ENCODE results near the gene CACNA1C.

The CACNA1C gene

GRCh38 chr12:2687726-2688125, 634.9 kb downstream of the CACNA1C start:
- no peak for DNase-seq

DNA sequence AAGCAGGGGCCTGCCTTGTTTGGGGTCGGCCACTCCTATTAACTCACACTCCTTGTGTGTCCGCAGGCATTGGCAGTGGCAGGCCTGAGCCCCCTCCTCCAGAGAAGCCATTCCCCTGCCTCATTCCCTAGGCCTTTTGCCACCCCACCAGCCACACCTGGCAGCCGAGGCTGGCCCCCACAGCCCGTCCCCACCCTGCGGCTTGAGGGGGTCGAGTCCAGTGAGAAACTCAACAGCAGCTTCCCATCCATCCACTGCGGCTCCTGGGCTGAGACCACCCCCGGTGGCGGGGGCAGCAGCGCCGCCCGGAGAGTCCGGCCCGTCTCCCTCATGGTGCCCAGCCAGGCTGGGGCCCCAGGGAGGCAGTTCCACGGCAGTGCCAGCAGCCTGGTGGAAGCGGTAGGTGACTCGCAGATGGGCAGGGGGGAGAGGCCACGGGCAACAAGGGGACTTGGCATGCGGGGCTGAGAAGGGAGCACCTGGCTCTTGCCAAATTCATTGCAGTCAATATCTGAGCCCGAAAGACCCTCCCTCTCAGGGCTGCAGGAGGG, 635.7 kb downstream of the CACNA1C start:
- no peak for DNase-seq

- no peak for DNase-seq
These were observed 636.6 kb downstream of the CACNA1C start for GRCh38 chr12:2689393-2689792.

- DNase-seq = no peak
These were observed 637.1 kb downstream of the CACNA1C start for GRCh38 chr12:2689879-2690278.

GRCh38 chr12:2690348-2691005, 637.7 kb downstream of the CACNA1C start:
- DNase-seq = no peak

DNA sequence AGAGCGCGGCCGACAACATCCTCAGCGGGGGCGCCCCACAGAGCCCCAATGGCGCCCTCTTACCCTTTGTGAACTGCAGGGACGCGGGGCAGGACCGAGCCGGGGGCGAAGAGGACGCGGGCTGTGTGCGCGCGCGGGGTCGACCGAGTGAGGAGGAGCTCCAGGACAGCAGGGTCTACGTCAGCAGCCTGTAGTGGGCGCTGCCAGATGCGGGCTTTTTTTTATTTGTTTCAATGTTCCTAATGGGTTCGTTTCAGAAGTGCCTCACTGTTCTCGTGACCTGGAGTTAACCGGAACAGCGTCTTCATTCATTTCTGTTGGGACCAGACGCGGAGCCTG, 638.2 kb downstream of the CACNA1C start:
- DNase-seq = no peak

DNA sequence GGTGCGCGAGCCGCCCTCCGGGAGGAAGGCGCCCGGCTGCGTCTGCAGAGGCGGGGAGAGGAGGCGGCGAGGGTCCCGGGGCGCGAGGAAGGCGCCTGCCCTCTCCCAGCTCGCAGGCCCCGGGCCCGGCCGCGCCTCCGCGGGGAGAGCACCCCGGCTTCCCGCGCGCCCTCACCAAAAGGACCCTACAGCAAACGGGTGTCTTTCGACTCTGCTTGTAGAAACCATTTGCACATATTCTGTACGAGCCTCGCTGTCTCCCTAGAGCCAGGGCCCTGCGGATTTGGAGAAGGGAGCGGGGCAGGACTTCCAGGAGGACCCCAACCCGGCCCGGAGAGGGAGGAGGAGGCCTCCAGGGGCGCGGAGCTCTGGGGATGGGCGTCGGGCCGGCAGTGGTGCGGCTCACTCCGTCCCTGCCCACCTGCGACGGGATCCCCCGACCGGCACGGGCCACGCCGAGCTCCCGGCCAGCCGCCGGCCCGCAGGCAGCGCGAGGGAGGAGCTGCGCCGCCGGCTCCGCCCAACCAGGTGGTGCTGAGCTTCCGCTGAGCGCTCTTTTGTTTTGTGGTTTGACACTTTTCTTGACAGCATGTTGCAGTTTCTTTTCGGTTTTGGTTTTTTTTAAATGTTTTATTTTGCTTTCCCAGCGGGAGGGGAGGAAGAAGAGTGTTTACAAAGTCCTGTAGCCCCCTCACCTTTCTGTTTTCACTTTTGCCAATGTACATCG, 638.7 kb downstream of the CACNA1C start:
- DNase-seq = no peak

- no peak for DNase-seq
These were observed 639.3 kb downstream of the CACNA1C start for GRCh38 chr12:2692080-2692479.

DNA sequence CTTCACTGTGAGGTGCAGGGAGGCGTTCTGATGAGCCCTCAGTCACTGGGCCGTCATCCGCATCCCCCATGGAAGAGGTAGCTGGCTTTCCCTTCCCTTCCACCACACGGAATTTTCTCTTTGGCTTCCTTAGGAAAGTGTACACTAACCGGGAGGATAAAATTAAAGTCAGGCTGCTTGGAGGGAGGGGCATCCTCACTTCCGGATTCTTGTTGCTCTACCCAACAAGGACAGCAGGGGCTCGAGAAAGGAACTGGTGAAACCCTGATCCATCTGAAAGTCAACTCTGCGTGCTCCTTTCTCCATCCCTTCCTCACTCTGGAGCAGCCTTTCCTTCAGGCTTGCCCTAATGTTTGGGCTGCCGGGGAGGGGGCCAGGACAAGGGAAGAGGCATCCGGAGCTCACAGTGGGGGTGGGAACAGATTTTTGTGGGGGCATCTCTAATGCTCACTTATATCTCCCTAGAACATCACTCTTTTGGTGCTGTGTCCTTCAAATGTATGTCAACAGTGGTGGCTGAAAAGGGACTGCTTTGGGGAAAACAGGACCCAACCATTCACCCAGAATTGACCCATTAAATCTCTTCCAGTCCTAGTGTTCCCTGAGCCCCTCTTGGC, 640.6 kb downstream of the CACNA1C start:
- DNase-seq = no peak

GRCh38 chr12:2693980-2694610, 641.3 kb downstream of the CACNA1C start:
- no peak for DNase-seq

- no peak for DNase-seq
These were observed 643.3 kb downstream of the CACNA1C start for GRCh38 chr12:2696136-2696535.

GRCh38 chr12:2697057-2697800, 644.4 kb downstream of the CACNA1C start:
- no peak for DNase-seq

GRCh38 chr12:2698566-2698965, 645.8 kb downstream of the CACNA1C start:
- DNase-seq = no peak

GRCh38 chr12:2710701-2711100, 657.9 kb downstream of the CACNA1C start:
- DNase-seq = no peak

- DNase-seq = no peak
These were observed 666.6 kb downstream of the CACNA1C start for GRCh38 chr12:2719392-2719791.

GRCh38 chr12:2722806-2723205, 670.0 kb downstream of the CACNA1C start:
- no peak for DNase-seq

- no peak for DNase-seq
These were observed 679.5 kb downstream of the CACNA1C start for GRCh38 chr12:2732290-2732689.

DNA sequence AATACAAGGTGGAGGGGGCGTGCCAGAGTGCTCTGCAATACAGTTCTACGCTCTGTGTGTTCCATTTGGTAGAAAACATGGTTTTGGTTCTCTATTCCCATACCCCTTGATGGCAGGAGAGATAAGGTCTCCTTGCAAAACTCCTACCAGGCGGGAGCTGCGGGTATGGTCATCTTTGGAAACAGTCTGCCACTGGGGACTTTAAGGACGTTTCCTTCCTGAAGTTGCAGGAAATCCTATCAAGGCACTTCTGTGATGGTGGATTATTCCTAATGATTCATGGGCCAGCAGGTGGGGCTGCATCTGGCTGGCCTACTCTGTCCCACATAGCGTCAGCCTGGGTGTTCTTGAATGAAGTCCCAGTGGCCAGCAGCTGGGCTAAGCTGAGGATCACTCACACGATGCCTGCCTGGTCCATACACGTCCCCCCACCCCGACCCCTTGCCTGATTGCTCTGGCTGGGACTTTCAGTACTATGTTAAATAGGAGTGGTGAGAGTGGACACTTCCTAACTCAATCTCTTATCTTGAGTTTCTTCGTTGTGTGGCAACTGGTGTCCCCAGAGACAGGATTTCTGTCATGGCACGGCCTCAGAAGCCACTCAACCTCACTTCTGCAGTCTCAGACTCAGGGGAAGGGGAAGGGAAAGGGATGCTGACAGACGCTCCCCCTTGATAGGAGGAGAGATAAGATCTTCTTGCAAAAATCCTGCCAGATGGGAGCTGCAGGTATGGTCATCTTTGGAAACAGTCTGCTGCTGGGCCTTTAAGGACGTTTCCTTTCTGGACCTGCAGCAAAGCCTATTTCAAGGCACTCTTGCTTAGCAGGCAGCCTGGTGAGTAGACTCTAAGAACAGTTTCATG, 680.9 kb downstream of the CACNA1C start:
- DNase-seq = no peak

DNA sequence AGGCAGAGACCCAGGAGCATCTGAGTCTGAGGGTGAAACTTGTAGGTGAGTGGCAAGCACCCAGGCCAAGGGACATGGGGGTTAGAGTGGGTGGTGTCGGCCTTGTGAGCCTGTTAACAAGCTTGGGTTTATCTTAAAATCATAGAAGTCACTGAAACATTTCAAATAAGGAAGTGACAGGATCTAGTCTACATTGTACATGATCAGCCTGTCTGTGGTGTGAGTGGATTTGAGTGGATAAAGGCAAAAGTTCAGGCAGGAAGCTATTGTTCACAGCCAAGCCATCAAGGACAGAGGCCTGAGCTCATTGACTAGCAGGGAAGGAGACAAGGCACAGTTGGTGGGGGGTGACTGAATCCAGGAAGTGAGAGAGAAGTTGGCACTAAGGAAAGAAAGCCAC, 682.6 kb downstream of the CACNA1C start:
- no peak for DNase-seq

DNA sequence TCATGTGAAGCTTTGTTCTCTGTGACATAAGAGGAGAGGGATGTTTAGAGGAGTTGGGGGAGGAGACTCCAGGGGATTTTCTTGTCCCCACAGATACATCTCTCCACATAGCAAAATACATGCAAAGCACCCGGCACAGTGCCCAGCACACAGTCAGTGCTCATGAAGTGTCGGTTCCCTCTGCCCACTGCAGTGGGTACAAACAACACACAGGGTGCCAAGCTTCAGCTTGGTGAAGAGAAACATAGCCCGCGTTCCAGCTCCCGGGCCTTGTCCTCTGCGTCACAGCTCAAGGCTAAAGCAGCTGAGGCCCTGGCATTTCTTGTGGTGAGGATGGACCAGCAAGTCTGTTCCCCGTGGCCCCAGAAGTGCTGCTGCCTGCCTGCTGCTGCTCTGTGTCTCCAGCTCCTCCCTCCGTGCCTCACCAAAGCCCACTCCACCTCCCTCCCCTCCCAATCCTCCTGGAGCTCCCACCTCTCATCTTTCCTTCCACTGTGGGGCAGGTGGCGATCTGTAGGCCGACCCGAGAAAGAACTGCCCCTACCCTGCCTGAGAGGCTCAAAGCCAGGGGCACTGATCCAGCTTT, 685.0 kb downstream of the CACNA1C start:
- DNase-seq = no peak

- no peak for DNase-seq
These were observed 686.3 kb downstream of the CACNA1C start for GRCh38 chr12:2739069-2739468.

Data from cortex of kidney (tissue), 1 donor.